Common myeloid progenitor, CD34-positive (primary cell): ENCODE results near the gene KRT80.

Experiments used
- CTCF ChIA-PET: fragments of 350-600 bp; sonication (Branson Sonifier 250); formaldehyde crosslinking; loops from one replicate; lab custom pipeline; 2021; ENCODE audit warnings: antibody characterized with exemption; lab: Charles Lee
- POLR2A ChIA-PET: fragments of 350-600 bp; sonication (Branson Sonifier 250); formaldehyde crosslinking; loops from one replicate; lab custom pipeline; 2021; ENCODE audit warnings: antibody characterized with exemption; lab: Charles Lee
- DNase-seq, 3 donors: peaks; one replicate each; pipeline versions ENCODE4 v3.0.0 to v3.0.0-alpha.2; 2013
- H3K27ac ChIP-seq, 2 experiments: 1 replicate in 1 of 2; 2 replicates in 1 of 2; pipeline ENCODE4 v1.7.0; 2013; ENCODE audit warnings: inconsistent platforms in 2 of 2, low read length in 2 of 2, mild to moderate bottlenecking in 2 of 2, low read depth in 1 of 2, moderate library complexity in 1 of 2; ENCODE audit not compliant: severe bottlenecking in 2 of 2, insufficient read depth in 1 of 2, poor library complexity in 1 of 2
- H3K27me3 ChIP-seq, 5 experiments: replicated peaks in 2 of 5; 1 replicate in 3 of 5; 2 replicates in 2 of 5; pipeline versions ENCODE4 v1.6.1 to v1.7.0; 2013; ENCODE audit warnings: low read length in 4 of 5, mild to moderate bottlenecking in 2 of 5, moderate library complexity in 2 of 5, inconsistent platforms in 1 of 5; ENCODE audit not compliant: insufficient read depth in 5 of 5, control insufficient read depth in 4 of 5
- H3K36me3 ChIP-seq, 4 experiments: 1 replicate in 2 of 4; 2 replicates in 2 of 4; pipeline versions ENCODE4 v1.6.1 to v1.7.0; 2013; ENCODE audit warnings: low read length in 3 of 4, control low read depth in 1 of 4, mild to moderate bottlenecking in 1 of 4; ENCODE audit not compliant: control insufficient read depth in 4 of 4, insufficient read depth in 4 of 4
- H3K4me1 ChIP-seq, 4 experiments: 1 replicate in 3 of 4; 2 replicates in 1 of 4; pipeline versions ENCODE4 v1.6.1 to v1.7.1; 2013; ENCODE audit warnings: low read length in 3 of 4, mild to moderate bottlenecking in 3 of 4, control low read depth in 1 of 4, inconsistent platforms in 1 of 4, moderate library complexity in 1 of 4; ENCODE audit not compliant: control insufficient read depth in 4 of 4, insufficient read depth in 4 of 4; ENCODE audit errors: control extremely low read depth in 1 of 4
- H3K4me3 ChIP-seq, 7 experiments: 1 replicate in 4 of 7; 2 replicates in 3 of 7; pipeline versions ENCODE4 v1.5.1 to v1.7.0; 2013; ENCODE audit warnings: mild to moderate bottlenecking in 7 of 7, low read length in 6 of 7, moderate library complexity in 6 of 7, inconsistent platforms in 2 of 7, low read depth in 2 of 7, control low read depth in 1 of 7; ENCODE audit not compliant: insufficient read depth in 4 of 7, control insufficient read depth in 1 of 7; ENCODE audit errors: extremely low read depth in 1 of 7
- H3K9me3 ChIP-seq, 5 experiments: 1 replicate in 4 of 5; 2 replicates in 1 of 5; pipeline versions ENCODE4 v1.6.1 to v1.7.1; 2013; ENCODE audit warnings: low read length in 4 of 5, mild to moderate bottlenecking in 2 of 5, inconsistent platforms in 1 of 5, low read depth in 1 of 5, moderate library complexity in 1 of 5; ENCODE audit not compliant: control insufficient read depth in 4 of 5, insufficient read depth in 2 of 5; ENCODE audit errors: control extremely low read depth in 1 of 5
- WGBS: methylation state at CpG from one replicate; pipeline ENCODE4 v1.1.5; 2013; ENCODE audit not compliant: insufficient coverage; 5-methylcytosine and 5-hydroxymethylcytosine counted together

Gene KRT80

DNA sequence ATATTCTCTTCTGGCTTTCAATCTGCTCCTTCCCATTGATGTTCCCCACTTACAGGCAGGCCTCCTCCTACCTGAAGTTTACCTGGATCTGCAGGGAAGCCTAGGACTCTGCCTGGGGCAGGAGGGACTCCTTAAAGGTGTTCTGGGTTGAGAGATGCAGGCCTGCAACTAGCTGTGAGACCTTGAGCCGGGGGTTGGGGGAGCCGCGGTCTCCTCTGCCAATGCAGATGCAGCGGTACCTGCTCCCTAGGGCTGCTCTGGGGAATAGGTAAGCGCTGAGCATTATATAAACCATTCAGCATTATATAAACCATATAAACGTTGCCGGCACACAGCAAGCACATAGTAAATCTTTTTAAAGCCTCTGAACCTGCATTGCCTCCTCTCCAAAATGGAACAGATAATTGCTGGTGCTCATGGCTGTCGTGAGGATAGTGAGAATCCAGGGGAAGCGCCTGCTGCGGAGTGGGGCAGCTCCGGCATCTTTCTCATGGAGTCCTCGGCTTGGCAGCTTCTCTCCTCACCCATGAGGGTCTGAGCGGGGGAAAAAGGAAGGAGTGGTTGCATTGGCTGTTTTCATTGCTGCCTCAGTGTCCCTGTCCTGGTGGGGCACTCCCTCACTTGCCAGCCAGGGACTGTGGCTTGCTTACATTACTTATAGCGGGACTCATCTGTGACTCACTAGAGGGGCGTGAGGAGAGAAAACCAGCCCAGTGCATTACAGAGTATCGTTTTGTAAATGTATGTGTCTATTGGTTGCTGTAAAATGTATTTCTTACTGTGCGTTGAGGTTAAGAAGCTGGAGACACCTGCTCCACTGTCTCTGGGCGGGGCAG, 12.5 kb upstream of the KRT80 start:
- peaks cover 0 to 12% (median 3%) of the 10 kb centered on the region in 5 experiments for H3K27me3 ChIP-seq
- peaks cover 0 to 27% (median 21%) of the 10 kb centered on the region in 4 experiments for H3K4me1 ChIP-seq
- WGBS: 94% methylated on average over 8 of the region's 18 CpGs

DNA sequence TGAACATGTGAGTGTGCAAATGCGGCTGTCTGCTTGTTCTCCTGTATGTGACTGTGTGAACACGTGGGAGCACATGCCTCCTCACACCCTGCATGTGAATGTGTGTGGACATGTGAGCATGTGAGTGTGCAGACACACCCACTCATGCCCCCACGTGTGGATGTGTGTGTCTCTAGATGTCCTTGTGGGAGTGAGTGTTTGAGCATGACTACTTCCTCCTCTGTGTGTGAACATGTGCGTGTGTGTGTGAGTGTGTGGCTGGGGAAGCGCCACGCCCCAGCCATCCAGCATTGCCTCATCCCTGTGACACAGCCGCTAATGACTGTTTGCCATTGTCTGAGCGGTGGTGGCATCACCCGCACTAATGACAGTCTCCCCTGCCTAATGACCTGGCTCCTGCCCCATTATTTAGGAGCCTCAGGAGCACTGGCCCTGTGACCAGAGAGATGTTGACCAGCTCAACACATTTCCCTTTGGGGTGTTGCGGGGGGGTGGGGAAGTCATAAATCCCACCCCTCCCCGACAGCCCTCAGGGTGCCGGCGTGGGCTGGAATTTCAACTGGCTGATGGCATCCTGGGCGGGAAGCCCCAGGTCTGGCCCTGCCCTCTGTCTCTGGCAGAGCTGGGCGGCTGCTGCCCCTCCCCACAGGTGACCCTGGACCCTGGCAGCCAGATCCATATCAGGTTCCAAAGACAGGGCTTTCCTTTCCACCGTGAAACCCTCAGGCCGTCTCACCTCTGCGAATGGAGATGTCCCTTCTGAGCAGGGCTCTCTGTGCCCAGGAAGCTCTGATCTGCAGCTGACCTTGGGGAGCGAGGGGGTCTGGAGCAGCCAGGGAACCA, 11.5 kb upstream of the KRT80 start:
- peak; percentile 89 to 97 (median 95) for DNase-seq
- Histone ChIP-seq H3K27me3 (peaks cover 0 to 10% (median 0%) of the 10 kb centered on the region in 5 experiments), H3K36me3 (no peaks in the 10 kb centered on the region), H3K4me1 (peaks cover under 1 to 37% (median 31%) of the 10 kb centered on the region in 4 experiments), H3K9me3 (no peaks in the 10 kb centered on the region), H3K4me3 (no peak overlapping the region), H3K27ac (no peak overlapping the region)
- 43% methylated on average over 12 of the region's 19 CpGs for WGBS
- POLR2A ChIA-PET: no interaction called here
- CTCF ChIA-PET: interaction anchor here (0.7 to 1.2 kb wide), 4 partner anchors 9 to 48 kb away, joined by 3 to 4 read pairs (median 3); no protein-coding TSS in a partner anchor

More for the DNA sequence above, 12.5 kb upstream of the KRT80 start:
- ChIA-PET POLR2A (no interaction called here), CTCF (interaction anchor here (0.8 to 1.2 kb wide), 5 partner anchors 8 to 13 kb away, joined by 3 to 4 read pairs (median 3); partner anchors contain the start of gene KRT80)
- H3K4me3 ChIP-seq: no peak overlapping the region
- no peaks in the 10 kb centered on the region for H3K36me3 ChIP-seq
- no peak for DNase-seq
- H3K9me3 ChIP-seq: no peaks in the 10 kb centered on the region
- no peak overlapping the region for H3K27ac ChIP-seq

DNA sequence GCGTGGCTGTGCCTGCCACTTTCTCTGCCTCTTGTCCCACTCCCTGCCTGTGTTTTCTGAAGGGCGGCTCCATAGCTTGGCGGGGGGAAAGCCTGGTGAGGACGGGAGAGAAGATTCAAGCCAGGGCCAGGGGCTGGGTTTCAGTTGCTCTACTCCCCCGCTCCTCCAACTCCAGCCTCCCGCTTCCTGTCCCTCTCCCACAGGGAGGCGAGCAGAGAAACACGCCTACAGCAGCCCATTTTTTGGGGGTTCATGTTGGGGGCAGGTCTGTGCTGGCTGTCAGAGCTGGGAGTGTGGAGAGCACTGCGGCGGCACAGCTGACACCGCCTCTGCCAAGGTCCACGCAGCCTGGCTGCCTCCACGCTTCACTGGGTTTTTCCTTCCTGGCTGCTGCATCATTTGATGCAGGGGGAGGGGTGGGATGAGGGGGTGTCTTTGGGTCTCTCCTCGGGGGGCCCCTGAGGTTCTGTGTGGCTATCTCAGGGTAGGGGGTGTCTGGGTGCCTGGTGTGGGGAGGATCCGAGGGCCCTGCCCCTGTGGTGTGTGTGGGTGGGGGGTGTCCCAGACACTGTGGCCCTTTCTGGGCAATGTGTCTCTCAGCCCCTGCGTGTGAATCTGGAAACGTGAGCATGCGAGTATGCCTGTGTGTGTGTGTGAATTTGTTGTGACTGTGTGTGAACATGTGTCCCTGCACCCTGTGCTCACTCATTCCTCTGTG, 10.7 kb upstream of the KRT80 start:
- WGBS: 65% methylated on average over 15 of the region's 18 CpGs
- ChIA-PET CTCF (interaction anchor here (0.7 to 3.7 kb wide), 5 partner anchors 9 to 47 kb away, joined by 3 to 21 read pairs (median 7); no protein-coding TSS in a partner anchor), POLR2A (no interaction called here)
- peaks cover 0 to 10% (median 0%) of the 10 kb centered on the region in 5 experiments for H3K27me3 ChIP-seq
- no peak for DNase-seq
- H3K4me1 ChIP-seq: peaks cover 4 to 45% (median 39%) of the 10 kb centered on the region in 4 experiments
- H3K9me3 ChIP-seq: no peaks in the 10 kb centered on the region
- H3K4me3 ChIP-seq: no peak overlapping the region
- H3K27ac ChIP-seq: no peak overlapping the region
- H3K36me3 ChIP-seq: no peaks in the 10 kb centered on the region

DNA sequence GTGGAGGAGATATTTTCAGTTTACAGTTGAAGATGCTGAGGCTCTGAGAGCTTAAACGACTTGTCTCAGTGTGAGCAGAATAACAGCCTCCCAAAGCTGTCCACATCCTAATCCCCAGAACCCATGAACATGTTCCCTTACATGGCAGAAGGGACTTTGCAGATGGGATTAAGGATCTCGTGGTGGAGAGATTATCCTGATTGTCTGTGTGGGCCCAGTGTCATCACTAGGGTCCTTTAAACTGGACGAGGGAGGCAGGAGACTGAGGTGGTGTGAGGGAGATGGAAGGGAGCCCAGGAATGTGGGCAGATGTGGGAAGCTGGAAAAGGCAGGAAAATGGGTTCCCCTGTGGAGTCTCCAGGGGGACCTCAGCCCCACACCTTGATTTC, 9.6 kb upstream of the KRT80 start:
- H3K9me3 ChIP-seq: no peaks in the 10 kb centered on the region
- POLR2A ChIA-PET: no interaction called here
- H3K4me3 ChIP-seq: no peak overlapping the region
- DNase-seq: no peak
- H3K27ac ChIP-seq: no peak overlapping the region
- CTCF ChIA-PET: interaction anchor here (0.8 to 3.7 kb wide), 7 partner anchors 10 to 81 kb away, joined by 3 to 21 read pairs (median 6); no protein-coding TSS in a partner anchor
- 83% methylated on average over 2 of the region's 3 CpGs for WGBS
- no peaks in the 10 kb centered on the region for H3K36me3 ChIP-seq
- peaks cover 0 to 10% (median 0%) of the 10 kb centered on the region in 5 experiments for H3K27me3 ChIP-seq
- peaks cover 4 to 53% (median 42%) of the 10 kb centered on the region in 4 experiments for H3K4me1 ChIP-seq

DNA sequence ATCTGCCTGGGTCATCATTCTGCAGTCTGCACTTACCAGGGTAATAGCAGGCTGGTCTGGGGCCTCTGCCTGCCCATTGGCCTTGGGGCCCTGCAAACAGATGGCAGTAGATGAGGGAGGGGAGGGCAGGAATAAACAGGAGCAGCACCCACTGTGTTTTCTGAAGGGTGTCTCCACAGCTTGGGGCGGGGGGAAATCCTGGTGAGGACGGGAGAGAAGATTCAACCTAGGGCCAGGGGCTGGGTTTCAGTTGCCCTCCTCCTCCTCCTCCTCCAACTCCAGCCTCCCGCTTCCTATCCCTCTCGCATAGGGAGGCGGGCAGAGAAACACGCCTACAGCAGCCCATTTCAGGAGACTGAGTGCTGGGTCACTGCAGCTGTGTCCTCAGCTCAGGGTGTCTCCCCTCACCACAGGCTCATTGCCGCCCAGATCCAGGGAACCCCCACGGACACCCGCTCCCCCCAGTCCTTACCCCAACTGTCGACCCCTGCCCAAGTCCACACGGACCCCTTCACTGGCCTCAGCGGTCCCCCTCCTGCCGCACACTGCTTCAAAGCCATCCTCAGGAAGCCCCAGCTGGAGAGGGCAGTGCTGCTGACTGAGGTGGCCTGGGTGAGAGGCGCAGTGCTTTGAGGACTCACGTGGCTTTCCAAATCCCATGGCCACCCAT, 9.1 kb upstream of the KRT80 start:
- no peak overlapping the region for H3K27ac ChIP-seq
- CTCF ChIA-PET: interaction anchor here (0.8 to 3.7 kb wide), 12 partner anchors 10 to 81 kb away, joined by 3 to 21 read pairs (median 6); no protein-coding TSS in a partner anchor

More for the DNA sequence above, 9.1 kb upstream of the KRT80 start:
- no peak for DNase-seq
- Histone ChIP-seq H3K36me3 (no peaks in the 10 kb centered on the region), H3K9me3 (no peaks in the 10 kb centered on the region), H3K4me1 (peaks cover 4 to 54% (median 42%) of the 10 kb centered on the region in 4 experiments), H3K4me3 (no peak overlapping the region), H3K27me3 (peaks cover 0 to 10% (median 0%) of the 10 kb centered on the region in 5 experiments)
- 96% methylated on average over 13 of the region's 15 CpGs for WGBS
- POLR2A ChIA-PET: no interaction called here
